Measurements from ENCODE around the gene TP63.

TP63 gene

DNA sequence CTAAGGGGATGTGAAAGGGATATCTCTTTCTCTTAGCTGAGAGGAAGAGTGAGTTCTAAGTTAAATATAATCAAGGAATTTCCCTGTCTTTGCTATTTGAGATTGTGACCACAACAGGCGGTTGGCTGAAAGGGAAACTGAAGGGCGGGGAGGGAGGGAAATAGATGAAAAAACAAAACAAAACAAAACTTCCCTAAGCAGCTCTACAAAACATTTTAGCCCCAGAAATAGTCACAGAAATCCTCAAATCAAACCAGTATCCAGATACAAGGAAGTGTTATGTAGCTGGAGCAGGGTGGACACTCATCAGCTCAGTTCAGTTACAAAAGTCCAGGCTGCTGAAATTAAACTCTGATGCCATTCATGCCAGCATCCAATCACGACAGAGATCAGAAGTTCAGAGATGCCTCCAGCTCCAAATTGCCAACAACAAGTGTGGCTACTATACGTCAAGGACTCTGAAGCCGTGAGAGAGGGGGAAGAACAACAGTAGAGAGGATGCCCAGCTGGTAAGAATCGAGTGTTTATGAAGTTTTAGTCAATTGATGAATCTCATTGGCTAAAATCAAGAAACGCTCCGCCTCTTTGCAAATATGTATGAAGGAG, 319 bp upstream of the TP63 start:
- Mint-ChIP-seq H3K27me3 (no peaks in the 10 kb centered on the region), H3K4me3 (no peak overlapping the region), H3K4me1 (peaks cover 8% of the 10 kb centered on the region), H3K36me3 (ENCODE audit: insufficient read depth) (no peaks in the 10 kb centered on the region), H3K27ac (ENCODE audit: low read depth) (no peak overlapping the region), H3K9me3 (no peaks in the 10 kb centered on the region)
- DNase-seq (ENCODE audit: low spot score in 2 of 2) (no peak), ATAC-seq (replicated peaks; ENCODE audit: extremely low read depth, poor library complexity, severe bottlenecking) (peak; percentile 36)

DNA sequence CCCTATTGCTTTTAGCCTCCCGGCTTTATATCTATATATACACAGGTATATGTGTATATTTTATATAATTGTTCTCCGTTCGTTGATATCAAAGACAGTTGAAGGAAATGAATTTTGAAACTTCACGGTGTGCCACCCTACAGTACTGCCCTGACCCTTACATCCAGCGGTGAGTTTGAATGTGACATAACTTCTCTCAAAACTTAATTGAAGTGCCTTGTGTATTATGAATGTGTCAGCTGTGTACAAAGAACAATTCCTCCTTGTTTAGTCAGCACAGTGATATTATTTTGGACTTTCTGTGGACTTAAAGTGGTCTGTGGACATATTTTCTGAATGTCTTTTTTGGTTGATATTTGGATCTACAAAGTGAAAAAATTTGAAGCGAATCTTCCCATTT, 220 bp downstream of the TP63 start:
- no peak for DNase-seq (ENCODE audit: low spot score in 2 of 2)
- H3K4me1 Mint-ChIP-seq: peaks cover 8% of the 10 kb centered on the region
- no peak overlapping the region for H3K4me3 Mint-ChIP-seq
- H3K27ac Mint-ChIP-seq (ENCODE audit: low read depth): no peak overlapping the region
- no peaks in the 10 kb centered on the region for H3K9me3 Mint-ChIP-seq
- H3K27me3 Mint-ChIP-seq: no peaks in the 10 kb centered on the region
- no peak for ATAC-seq (replicated peaks; ENCODE audit: extremely low read depth, poor library complexity, severe bottlenecking)
- H3K36me3 Mint-ChIP-seq (ENCODE audit: insufficient read depth): no peaks in the 10 kb centered on the region

DNA sequence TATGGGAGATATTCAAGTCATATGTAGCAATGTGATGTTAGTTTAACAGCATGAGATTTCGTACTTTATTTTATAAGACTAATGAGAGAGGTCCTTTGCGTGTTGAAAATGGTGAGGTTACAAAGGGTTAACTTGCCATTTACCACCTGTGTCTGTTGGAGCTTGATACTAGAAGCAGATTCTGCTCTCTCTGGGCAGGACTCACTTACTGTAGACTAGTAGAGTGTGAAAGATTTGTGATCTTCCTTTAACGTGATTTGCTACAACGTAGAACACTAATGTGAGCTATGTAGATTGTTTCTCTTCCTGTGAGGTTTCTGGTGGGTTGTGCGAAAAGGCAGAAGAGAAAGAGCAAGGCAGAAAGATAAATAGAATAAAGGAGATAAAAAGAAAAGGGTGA, 1.1 kb downstream of the TP63 start:
- Mint-ChIP-seq H3K27me3 (no peaks in the 10 kb centered on the region), H3K9me3 (no peaks in the 10 kb centered on the region), H3K27ac (ENCODE audit: low read depth) (no peak overlapping the region), H3K4me3 (no peak overlapping the region), H3K4me1 (peaks cover 8% of the 10 kb centered on the region), H3K36me3 (ENCODE audit: insufficient read depth) (no peaks in the 10 kb centered on the region)
- ATAC-seq (replicated peaks; ENCODE audit: extremely low read depth, poor library complexity, severe bottlenecking) (no peak), DNase-seq (ENCODE audit: low spot score in 2 of 2) (no peak)

DNA sequence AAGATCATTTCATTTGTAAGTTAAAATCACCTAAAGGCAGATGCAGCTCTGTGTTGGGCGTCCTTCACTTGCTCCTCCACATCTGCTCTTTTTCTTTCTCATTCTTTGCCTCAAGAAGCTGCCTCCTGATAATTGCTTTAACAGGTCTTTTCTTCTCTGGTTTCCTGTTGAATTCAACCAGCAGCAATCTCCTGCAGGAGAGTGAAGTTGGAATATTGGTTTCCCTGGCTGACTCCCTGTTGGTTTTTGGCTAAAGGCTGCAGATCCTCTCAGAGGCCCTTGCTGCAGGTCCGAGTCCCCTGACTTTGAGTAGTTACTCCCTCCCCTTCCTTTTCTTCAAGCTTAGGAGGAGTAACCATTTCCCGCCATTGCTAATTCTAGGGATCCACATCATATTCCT, 4.2 kb downstream of the TP63 start:
- Mint-ChIP-seq H3K36me3 (ENCODE audit: insufficient read depth) (no peaks in the 10 kb centered on the region), H3K4me1 (peaks cover 6% of the 10 kb centered on the region), H3K27ac (ENCODE audit: low read depth) (no peak overlapping the region), H3K27me3 (no peaks in the 10 kb centered on the region), H3K4me3 (no peak overlapping the region), H3K9me3 (no peaks in the 10 kb centered on the region)
- no peak for ATAC-seq (replicated peaks; ENCODE audit: extremely low read depth, poor library complexity, severe bottlenecking)
- DNase-seq (ENCODE audit: low spot score in 2 of 2): no peak

DNA sequence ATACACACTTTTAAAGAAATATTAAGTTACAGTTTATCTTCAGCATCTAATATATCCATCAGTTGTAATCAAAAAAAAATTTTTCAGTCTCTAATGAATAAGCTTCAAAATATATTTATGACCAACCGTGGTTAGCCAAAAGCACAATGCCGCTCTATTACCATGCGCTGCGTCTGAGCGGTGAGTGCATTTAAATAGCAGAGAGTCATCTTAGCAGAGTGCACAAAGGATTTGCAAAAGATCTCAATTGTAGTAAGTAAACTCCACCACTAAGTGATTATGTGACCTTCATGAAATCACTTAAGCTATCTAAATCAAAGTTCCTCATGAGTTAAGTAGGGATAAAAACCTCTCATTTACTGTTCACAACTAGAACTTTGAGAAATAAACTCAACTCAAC, 4.9 kb downstream of the TP63 start:
- DNase-seq (ENCODE audit: low spot score in 2 of 2) (no peak), ATAC-seq (replicated peaks; ENCODE audit: extremely low read depth, poor library complexity, severe bottlenecking) (no peak)
- Mint-ChIP-seq H3K9me3 (no peaks in the 10 kb centered on the region), H3K36me3 (ENCODE audit: insufficient read depth) (no peaks in the 10 kb centered on the region), H3K4me3 (no peak overlapping the region), H3K4me1 (no peaks in the 10 kb centered on the region), H3K27me3 (no peaks in the 10 kb centered on the region), H3K27ac (ENCODE audit: low read depth) (no peak overlapping the region)

DNA sequence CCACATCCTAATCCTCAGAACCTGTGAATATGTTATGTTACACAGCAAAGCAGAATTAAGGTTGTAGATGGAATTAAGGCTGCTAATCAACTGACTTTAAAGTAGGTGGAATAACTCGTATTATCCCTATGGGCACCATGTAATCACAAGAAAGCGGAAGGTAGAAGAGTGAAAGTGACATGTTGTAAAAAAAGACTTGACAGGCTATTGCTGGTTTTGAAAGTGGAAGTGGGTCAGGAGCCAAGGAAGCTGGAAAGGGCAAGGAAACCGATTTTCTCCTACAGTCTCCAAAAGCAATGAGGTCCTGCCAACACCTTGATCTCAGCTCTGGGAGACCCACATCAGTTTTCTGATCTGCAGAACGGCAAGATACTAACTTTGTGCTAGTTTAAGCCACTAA, 6.6 kb downstream of the TP63 start:
- Mint-ChIP-seq H3K9me3 (no peaks in the 10 kb centered on the region), H3K4me3 (no peak overlapping the region), H3K27me3 (no peaks in the 10 kb centered on the region), H3K36me3 (ENCODE audit: insufficient read depth) (no peaks in the 10 kb centered on the region), H3K4me1 (no peaks in the 10 kb centered on the region), H3K27ac (ENCODE audit: low read depth) (no peak overlapping the region)
- ATAC-seq (replicated peaks; ENCODE audit: extremely low read depth, poor library complexity, severe bottlenecking) (no peak), DNase-seq (ENCODE audit: low spot score in 2 of 2) (no peak)

DNA sequence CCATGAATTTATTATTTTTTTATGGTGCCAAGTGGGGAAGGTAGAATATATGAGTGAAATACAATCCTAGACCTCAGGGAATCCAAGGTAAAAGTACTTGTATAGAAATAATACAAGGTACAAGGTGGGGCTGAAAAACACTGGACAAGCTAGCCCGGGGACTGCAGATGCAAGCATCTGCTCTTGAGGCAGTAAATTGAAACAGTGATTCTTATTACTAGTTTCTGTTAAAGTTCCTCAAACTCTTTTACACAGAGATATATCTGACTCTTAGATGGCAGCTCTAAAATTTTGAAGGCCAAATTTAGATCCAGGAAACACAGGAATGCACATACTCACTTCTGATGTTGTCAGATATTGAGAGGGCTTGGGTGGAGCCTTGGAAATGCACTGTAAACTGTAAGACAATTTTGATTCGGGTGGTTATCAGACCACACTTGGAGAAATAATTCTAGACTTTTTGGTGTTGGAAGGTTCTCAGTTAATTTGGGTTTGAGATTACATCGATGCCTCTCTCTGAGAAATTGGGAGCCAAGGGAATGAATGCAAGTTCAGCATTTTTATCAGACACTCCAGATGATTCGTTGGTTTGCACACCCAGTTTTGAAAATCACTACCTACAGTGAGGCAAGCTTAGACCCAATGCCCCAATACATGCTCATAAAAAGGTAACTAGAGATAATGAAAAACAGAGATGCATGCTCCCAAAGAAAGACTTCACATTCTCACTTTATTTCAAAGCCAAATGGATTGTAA, 7.3 kb downstream of the TP63 start:
- no peaks in the 10 kb centered on the region for H3K36me3 Mint-ChIP-seq (ENCODE audit: insufficient read depth)
- DNase-seq (ENCODE audit: low spot score in 2 of 2): no peak
- H3K9me3 Mint-ChIP-seq: no peaks in the 10 kb centered on the region
- ATAC-seq (replicated peaks; ENCODE audit: extremely low read depth, poor library complexity, severe bottlenecking): no peak
- no peak overlapping the region for H3K27ac Mint-ChIP-seq (ENCODE audit: low read depth)
- no peak overlapping the region for H3K4me3 Mint-ChIP-seq
- H3K4me1 Mint-ChIP-seq: no peaks in the 10 kb centered on the region
- H3K27me3 Mint-ChIP-seq: peaks cover 4% of the 10 kb centered on the region

DNA sequence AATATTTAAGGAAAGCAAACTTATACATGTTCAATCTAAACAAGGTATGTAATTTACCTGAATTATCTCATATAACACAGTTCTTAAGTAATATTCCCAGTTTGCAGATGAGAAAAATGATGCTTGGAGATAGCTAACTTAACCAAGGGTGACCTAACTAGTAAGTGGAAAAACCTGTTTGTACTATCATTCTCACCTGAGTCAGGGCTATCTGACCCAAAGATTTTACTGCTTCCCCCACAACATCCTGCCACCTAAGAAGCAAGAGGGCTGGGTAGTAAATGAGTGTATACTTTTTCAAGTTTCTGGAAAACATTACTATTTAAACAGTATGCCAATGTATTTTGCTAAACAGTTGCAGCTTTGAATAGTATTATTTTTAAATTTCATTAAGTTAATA, 10.6 kb downstream of the TP63 start:
- H3K27me3 Mint-ChIP-seq: peaks cover 9% of the 10 kb centered on the region
- H3K4me3 Mint-ChIP-seq: no peak overlapping the region
- no peaks in the 10 kb centered on the region for H3K4me1 Mint-ChIP-seq
- no peak overlapping the region for H3K27ac Mint-ChIP-seq (ENCODE audit: low read depth)
- no peaks in the 10 kb centered on the region for H3K9me3 Mint-ChIP-seq
- no peak for DNase-seq (ENCODE audit: low spot score in 2 of 2)
- no peaks in the 10 kb centered on the region for H3K36me3 Mint-ChIP-seq (ENCODE audit: insufficient read depth)
- ATAC-seq (replicated peaks; ENCODE audit: extremely low read depth, poor library complexity, severe bottlenecking): no peak

DNA sequence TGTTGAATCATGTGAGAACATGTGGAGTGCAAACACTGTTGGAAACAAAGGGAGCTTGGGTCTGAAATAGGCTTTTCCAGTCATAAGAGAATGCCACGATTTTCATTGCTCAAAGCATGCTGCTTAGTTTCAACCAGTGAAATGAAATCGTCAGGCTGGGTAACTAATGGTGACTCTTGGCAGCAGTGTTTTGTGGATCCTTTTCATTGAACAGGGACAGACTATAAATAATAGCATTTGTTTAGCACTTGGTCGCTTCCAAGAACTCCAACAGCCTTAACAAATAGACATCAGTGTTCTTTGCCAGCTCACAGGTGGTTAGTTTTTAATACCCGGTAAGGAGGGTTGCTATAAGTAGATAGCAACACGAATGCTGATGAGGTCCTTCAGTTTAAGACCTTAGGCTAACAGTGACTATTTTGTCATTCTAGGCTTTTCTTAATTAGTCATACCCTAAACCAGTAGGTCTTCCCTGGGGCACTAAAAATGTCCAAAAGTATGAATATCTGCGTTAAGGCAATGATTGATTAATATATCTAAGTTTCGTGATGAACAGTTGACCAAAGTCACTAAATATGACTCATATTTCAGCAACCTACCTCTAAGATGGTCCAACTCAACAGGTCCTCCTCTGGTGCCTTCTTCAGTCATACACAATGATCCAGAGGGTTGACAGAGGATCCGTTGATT, 15.8 kb downstream of the TP63 start:
- Mint-ChIP-seq H3K27ac (ENCODE audit: low read depth) (no peak overlapping the region), H3K36me3 (ENCODE audit: insufficient read depth) (no peaks in the 10 kb centered on the region), H3K27me3 (peaks cover 9% of the 10 kb centered on the region), H3K4me3 (no peak overlapping the region), H3K9me3 (peaks cover 9% of the 10 kb centered on the region), H3K4me1 (no peaks in the 10 kb centered on the region)
- ATAC-seq (replicated peaks; ENCODE audit: extremely low read depth, poor library complexity, severe bottlenecking) (no peak), DNase-seq (ENCODE audit: low spot score in 2 of 2) (no peak)

DNA sequence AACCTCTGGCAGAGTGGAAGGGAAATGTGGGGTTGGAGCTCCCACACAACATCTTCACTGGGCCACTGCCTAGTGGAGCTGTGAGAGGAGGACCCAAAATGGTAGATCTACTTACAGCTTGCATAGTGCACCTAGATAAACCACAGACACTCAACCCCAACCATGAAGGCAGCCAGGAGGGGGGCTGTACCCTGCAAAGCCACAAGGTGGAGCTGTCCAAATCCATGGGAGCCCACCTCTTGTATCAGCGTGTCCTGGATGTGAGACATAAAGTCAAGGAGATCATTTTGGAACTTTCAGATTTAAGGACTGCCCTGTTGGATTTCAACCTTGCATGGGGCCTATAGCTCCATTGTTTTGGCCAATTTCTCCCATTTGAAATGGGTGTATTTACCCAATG, 20.9 kb downstream of the TP63 start:
- H3K27me3 Mint-ChIP-seq: no peaks in the 10 kb centered on the region
- H3K9me3 Mint-ChIP-seq: peaks cover 18% of the 10 kb centered on the region
- no peak overlapping the region for H3K4me3 Mint-ChIP-seq
- ATAC-seq (replicated peaks; ENCODE audit: extremely low read depth, poor library complexity, severe bottlenecking) (no peak), DNase-seq (ENCODE audit: low spot score in 2 of 2) (no peak)
- no peaks in the 10 kb centered on the region for H3K36me3 Mint-ChIP-seq (ENCODE audit: insufficient read depth)
- H3K4me1 Mint-ChIP-seq: no peaks in the 10 kb centered on the region
- no peak overlapping the region for H3K27ac Mint-ChIP-seq (ENCODE audit: low read depth)

DNA sequence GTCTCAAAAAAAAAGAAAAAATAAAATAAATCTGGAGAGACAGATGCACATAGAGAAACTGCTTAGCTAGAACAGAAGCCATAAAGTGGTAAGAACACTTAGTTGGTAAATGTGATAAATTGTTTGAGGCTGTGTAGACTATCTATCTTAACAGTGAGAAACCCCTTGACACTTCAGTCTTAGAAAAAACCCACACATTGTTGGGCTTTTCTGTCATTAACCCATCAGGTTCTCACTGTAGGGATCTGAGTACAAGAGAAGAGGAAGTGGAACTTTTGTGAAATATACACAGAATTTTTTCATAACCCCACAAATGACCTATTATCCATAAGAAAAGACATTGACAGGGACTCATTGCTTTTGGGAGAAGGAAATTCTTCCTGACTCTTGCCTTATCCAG, 24.4 kb downstream of the TP63 start:
- Mint-ChIP-seq H3K27ac (ENCODE audit: low read depth) (no peak overlapping the region), H3K4me1 (no peaks in the 10 kb centered on the region), H3K9me3 (peaks cover 9% of the 10 kb centered on the region), H3K36me3 (ENCODE audit: insufficient read depth) (no peaks in the 10 kb centered on the region), H3K4me3 (no peak overlapping the region), H3K27me3 (peaks cover 8% of the 10 kb centered on the region)
- DNase-seq (ENCODE audit: low spot score in 2 of 2) (no peak), ATAC-seq (replicated peaks; ENCODE audit: extremely low read depth, poor library complexity, severe bottlenecking) (no peak)

DNA sequence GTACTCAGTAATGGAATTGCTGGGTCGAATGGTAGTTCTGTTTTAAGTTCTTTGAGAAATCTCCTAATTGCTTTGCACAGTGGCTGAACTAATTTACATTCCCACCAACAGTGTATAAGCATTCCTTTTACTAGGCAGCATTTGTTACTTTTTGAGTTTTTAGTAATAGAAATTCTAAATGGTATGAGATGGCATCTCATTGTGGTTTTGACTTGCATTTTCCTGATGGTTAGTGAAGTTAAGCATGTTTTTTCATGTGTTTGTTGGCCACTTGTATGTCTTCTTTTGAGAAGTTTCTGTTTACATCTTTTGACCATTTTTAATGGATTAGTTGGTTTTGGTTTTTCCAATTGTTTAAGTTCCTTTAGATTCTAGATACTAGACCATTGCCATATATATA, 28.4 kb downstream of the TP63 start:
- no peak for DNase-seq (ENCODE audit: low spot score in 2 of 2)
- peaks cover 26% of the 10 kb centered on the region for H3K27me3 Mint-ChIP-seq
- no peaks in the 10 kb centered on the region for H3K36me3 Mint-ChIP-seq (ENCODE audit: insufficient read depth)
- no peak for ATAC-seq (replicated peaks; ENCODE audit: extremely low read depth, poor library complexity, severe bottlenecking)
- no peak overlapping the region for H3K4me3 Mint-ChIP-seq
- H3K27ac Mint-ChIP-seq (ENCODE audit: low read depth): no peak overlapping the region
- peaks cover 9% of the 10 kb centered on the region for H3K9me3 Mint-ChIP-seq
- no peaks in the 10 kb centered on the region for H3K4me1 Mint-ChIP-seq

DNA sequence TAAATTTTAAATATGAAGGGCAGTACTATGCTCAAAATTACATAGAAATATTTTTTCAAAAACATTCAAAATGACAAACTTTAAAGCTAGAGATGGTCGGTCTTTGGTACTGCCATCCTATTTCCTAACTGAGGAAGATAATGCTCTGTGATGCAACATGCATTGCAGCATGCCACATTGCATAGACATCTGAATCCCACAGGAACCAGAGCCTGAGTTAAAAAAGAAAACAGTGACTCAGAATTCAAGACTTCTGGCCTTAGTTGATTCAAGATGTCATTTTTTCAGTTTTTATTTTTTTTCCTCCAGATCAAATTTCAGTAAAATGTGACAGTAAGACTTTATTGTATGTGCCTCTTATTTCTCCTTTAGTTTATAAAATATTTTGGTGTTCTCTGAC, 33.1 kb downstream of the TP63 start:
- ATAC-seq (replicated peaks; ENCODE audit: extremely low read depth, poor library complexity, severe bottlenecking): no peak
- no peaks in the 10 kb centered on the region for H3K4me1 Mint-ChIP-seq
- no peak overlapping the region for H3K27ac Mint-ChIP-seq (ENCODE audit: low read depth)
- no peak overlapping the region for H3K4me3 Mint-ChIP-seq
- peaks cover 26% of the 10 kb centered on the region for H3K27me3 Mint-ChIP-seq
- no peaks in the 10 kb centered on the region for H3K36me3 Mint-ChIP-seq (ENCODE audit: insufficient read depth)
- H3K9me3 Mint-ChIP-seq: no peaks in the 10 kb centered on the region
- no peak for DNase-seq (ENCODE audit: low spot score in 2 of 2)

All from central memory CD8-positive, alpha-beta T cell (primary cell).